CD4-positive, alpha-beta T cell treated with Interleukin-1 beta for 1 hour (primary cell): Measurements from ENCODE around the gene RTEL1.

Experiments
- DNase-seq, 2 donors: peaks; one replicate each; pipeline ENCODE4 v3.0.0-alpha.2; 2020 to 2022

RTEL1 gene

GRCh38 chr20:63731410-63731809 is 73.3 kb downstream of the RTEL1 start:
- no peak for DNase-seq

GRCh38 chr20:63732118-63733095 is 74.3 kb downstream of the RTEL1 start:
- no peak for DNase-seq

GRCh38 chr20:63733117-63733516 is 75.0 kb downstream of the RTEL1 start:
- no peak for DNase-seq

GRCh38 chr20:63733579-63734081 is 75.5 kb downstream of the RTEL1 start:
- no peak for DNase-seq

GRCh38 chr20:63734111-63734945 is 76.2 kb downstream of the RTEL1 start:
- DNase-seq: no peak

GRCh38 chr20:63734946-63735858 is 77.1 kb downstream of the RTEL1 start:
- DNase-seq: no peak

- peak; percentile 82 to 83 for DNase-seq
Measured at GRCh38 chr20:63735859-63736718, 78.0 kb downstream of the RTEL1 start, which contains the start of gene LIME1. TSS of gene LIME1 (plus strand) at chr20:63736664. CDS start at chr20:63737550, 886 bp downstream.

GRCh38 chr20:63736893-63737694 is 79.0 kb downstream of the RTEL1 start:
- peak; percentile 42 to 51 for DNase-seq

- no peak for DNase-seq
Measured at GRCh38 chr20:63737695-63737944, 79.5 kb downstream of the RTEL1 start.

GRCh38 chr20:63737945-63738686 is 80.0 kb downstream of the RTEL1 start:
- DNase-seq: peak; percentile 16 to 26

- DNase-seq: peak; percentile 27 to 43
Measured at GRCh38 chr20:63738687-63739129, 80.6 kb downstream of the RTEL1 start.

GRCh38 chr20:63739130-63740069 is 81.3 kb downstream of the RTEL1 start, which contains the start of gene SLC2A4RG:
TSS of gene SLC2A4RG (plus strand) at chr20:63739776. CDS start at chr20:63739913, 137 bp downstream.
- peak; percentile 80 to 81 for DNase-seq

- peak; percentile 62 to 72 for DNase-seq
Measured at GRCh38 chr20:63740070-63740626, 82.0 kb downstream of the RTEL1 start.

GRCh38 chr20:63740627-63741353 is 82.7 kb downstream of the RTEL1 start:
- DNase-seq: peak; percentile 34 to 41

GRCh38 chr20:63741354-63741675 is 83.2 kb downstream of the RTEL1 start:
- DNase-seq: no peak

- DNase-seq: no peak
Measured at GRCh38 chr20:63741676-63742380, 83.7 kb downstream of the RTEL1 start.
